Cerebellar cortex (tissue), 1 donor: ENCODE results near the gene HNRNPC.
A peak's percentile ranks its signal among the peaks of the same experiment; 100 is the strongest.
"Not testable (repeated sequence)": the region's sequence is repeated elsewhere in the genome, so short reads cannot be mapped to it uniquely, and the experiment has no call there.

Experiments used
- DNase-seq: peaks from one replicate; pipeline ENCODE4 v3.0.0-alpha.2; 2015; ENCODE audit warnings: low spot score

HNRNPC gene

GRCh38 chr14:21244544-21244943 lies 24.7 kb downstream of the HNRNPC start:
- DNase-seq, result no peak

GRCh38 chr14:21241218-21241819 lies 27.9 kb downstream of the HNRNPC start:
- peak; percentile 42 for DNase-seq

- no peak for DNase-seq
Observed at GRCh38 chr14:21240417-21240816, 28.8 kb downstream of the HNRNPC start.

- no peak for DNase-seq
Observed at GRCh38 chr14:21238823-21239518, 30.3 kb downstream of the HNRNPC start.

GRCh38 chr14:21236948-21237797 lies 32.1 kb downstream of the HNRNPC start:
- DNase-seq, result no peak

GRCh38 chr14:21234112-21234511 lies 35.1 kb downstream of the HNRNPC start:
- DNase-seq, result no peak

GRCh38 chr14:21233457-21234076 lies 35.7 kb downstream of the HNRNPC start:
- peak; percentile 41 for DNase-seq

- no peak for DNase-seq
Observed at GRCh38 chr14:21231020-21231652, 38.1 kb downstream of the HNRNPC start.

- no peak for DNase-seq
Observed at GRCh38 chr14:21229821-21230220, 39.4 kb downstream of the HNRNPC start.

GRCh38 chr14:21227981-21228380 lies 41.3 kb downstream of the HNRNPC start:
- DNase-seq, result no peak

- no peak for DNase-seq
Observed at GRCh38 chr14:21227150-21227549, 42.1 kb downstream of the HNRNPC start.

- no peak for DNase-seq
Observed at GRCh38 chr14:21226467-21226866, 42.8 kb downstream of the HNRNPC start.

- not testable (repeated sequence) for DNase-seq
Observed at GRCh38 chr14:21225164-21225563, 44.1 kb downstream of the HNRNPC start.

GRCh38 chr14:21220874-21221477 lies 48.3 kb downstream of the HNRNPC start:
- DNase-seq, result no peak

- DNase-seq, result no peak
Observed at GRCh38 chr14:21219561-21220111, 49.6 kb downstream of the HNRNPC start.

GRCh38 chr14:21219120-21219519 lies 50.1 kb downstream of the HNRNPC start:
- no peak for DNase-seq

- DNase-seq, result no peak
Observed at GRCh38 chr14:21215879-21216251, 53.4 kb downstream of the HNRNPC start.

GRCh38 chr14:21215130-21215878 lies 53.9 kb downstream of the HNRNPC start:
- no peak for DNase-seq

GRCh38 chr14:21213652-21214051 lies 55.6 kb downstream of the HNRNPC start:
- no peak for DNase-seq

GRCh38 chr14:21212824-21213223 lies 56.4 kb downstream of the HNRNPC start:
- not testable (repeated sequence) for DNase-seq

- no peak for DNase-seq
Observed at GRCh38 chr14:21211509-21211908, 57.7 kb downstream of the HNRNPC start.
